ENCODE results near the gene B3GALT6. TPM values are rescaled to one million over a fixed set of nuclear protein-coding genes. Genes with fewer than 3 reads are reported as not detected.

Gene B3GALT6
- 28.8 and 37.8 TPM in 2 replicates for total RNA-seq

GRCh38 chr1:1232208-1232795 is at the start of gene B3GALT6:
B3GALT6 (plus strand) TSS chr1:1232237; CDS start chr1:1232279, 42 bp downstream.

GRCh38 chr1:1206376-1206965 is 25.6 kb upstream of the B3GALT6 start, which contains the start of gene TNFRSF18:
TNFRSF18 (minus strand) TSS chr1:1206592; CDS start chr1:1206571, 21 bp downstream.

GRCh38 chr1:1213345-1214265 is 18.4 kb upstream of the B3GALT6 start, which contains the start of gene TNFRSF4:
TNFRSF4 (minus strand) TSS chr1:1214153; CDS start chr1:1214127, 26 bp downstream.

GRCh38 chr1:1231400-1232207 is 433 bp upstream of the B3GALT6 start, which contains the start of gene SDF4:
SDF4 (minus strand) TSS chr1:1232001; CDS start chr1:1228772, 3,229 bp downstream.

GRCh38 chr1:1246577-1247340 is 14.7 kb downstream of the B3GALT6 start, which contains the start of gene C1QTNF12:
C1QTNF12 (minus strand) TSS chr1:1246722; CDS start chr1:1246690, 32 bp downstream.

GRCh38 chr1:1273512-1274298 is 41.7 kb downstream of the B3GALT6 start, which contains the start of gene UBE2J2:
UBE2J2 (minus strand) TSS chr1:1273854; CDS start chr1:1267992, 5,862 bp downstream.

Other genes with a start within 250 kb of the B3GALT6 start
- 62.2 and 126 TPM in 2 replicates for gene HES4, start 232.1 kb upstream of the B3GALT6 start, total RNA-seq
- 43.3 and 86.5 TPM in 2 replicates for gene ISG15, start 218.7 kb upstream of the B3GALT6 start, total RNA-seq
- gene AGRN, start 212.1 kb upstream of the B3GALT6 start, total RNA-seq: 187 and 236 TPM in 2 replicates
- 3.8 and 5.1 TPM in 2 replicates for gene RNF223, start 157.9 kb upstream of the B3GALT6 start, total RNA-seq
- gene C1orf159, start 116.1 kb upstream of the B3GALT6 start, total RNA-seq: 8.0 and 10.2 TPM in 2 replicates
- gene TTLL10, start 58.4 kb upstream of the B3GALT6 start, total RNA-seq: not detected in 2 replicates
- gene TNFRSF18, start 25.6 kb upstream of the B3GALT6 start, total RNA-seq: 0.64 and 1.9 TPM in 2 replicates
- gene TNFRSF4, start 18.1 kb upstream of the B3GALT6 start, total RNA-seq: not detected in 2 replicates
- 73.1 and 76.6 TPM in 2 replicates for gene SDF4, start 236 bp upstream of the B3GALT6 start, total RNA-seq
- gene C1QTNF12, start 14.5 kb downstream of the B3GALT6 start, total RNA-seq: 1.9 and 2.4 TPM in 2 replicates
- 45.2 and 48.0 TPM in 2 replicates for gene UBE2J2, start 41.6 kb downstream of the B3GALT6 start, total RNA-seq
- 0.21 and 0.96 TPM in 2 replicates for gene SCNN1D, start 48.2 kb downstream of the B3GALT6 start, total RNA-seq
- gene ACAP3, start 75.7 kb downstream of the B3GALT6 start, total RNA-seq: 35.0 and 38.1 TPM in 2 replicates
- 25.1 and 36.7 TPM in 2 replicates for gene PUSL1, start 76.4 kb downstream of the B3GALT6 start, total RNA-seq
- gene INTS11, start 92.4 kb downstream of the B3GALT6 start, total RNA-seq: 53.9 and 67.0 TPM in 2 replicates
- 17.1 and 23.1 TPM in 2 replicates for gene CPTP, start 92.6 kb downstream of the B3GALT6 start, total RNA-seq
- 0.21 TPM in 1 of 2 replicates, not detected in the other for gene TAS1R3, start 99.0 kb downstream of the B3GALT6 start, total RNA-seq
- 262 and 265 TPM in 2 replicates for gene DVL1, start 117.2 kb downstream of the B3GALT6 start, total RNA-seq
- 2.8 and 12.0 TPM in 2 replicates for gene MXRA8, start 126.3 kb downstream of the B3GALT6 start, total RNA-seq
- gene AURKAIP1, start 143.0 kb downstream of the B3GALT6 start, total RNA-seq: 138 and 166 TPM in 2 replicates
- 75.2 and 80.1 TPM in 2 replicates for gene CCNL2, start 167.1 kb downstream of the B3GALT6 start, total RNA-seq
- 56.1 and 74.5 TPM in 2 replicates for gene MRPL20, start 175.1 kb downstream of the B3GALT6 start, total RNA-seq
- gene ANKRD65, start 189.0 kb downstream of the B3GALT6 start, total RNA-seq: 11.6 and 15.1 TPM in 2 replicates
- 13.0 and 14.1 TPM in 2 replicates for gene VWA1, start 203.5 kb downstream of the B3GALT6 start, total RNA-seq
- not detected in 2 replicates for gene ATAD3C, start 217.5 kb downstream of the B3GALT6 start, total RNA-seq
- gene ATAD3B, start 239.5 kb downstream of the B3GALT6 start, total RNA-seq: 13.0 and 22.4 TPM in 2 replicates